Stimulated activated naive CD4-positive, alpha-beta T cell (primary cell): ENCODE data around the gene CYP4F22.
A peak's percentile ranks its signal among the peaks of the same experiment; 100 is the strongest.

ENCODE experiments used
- DNase-seq, 6 experiments: peaks; one replicate each; lab custom pipeline; 2025; lab: John Stamatoyannopoulos, UW

CYP4F22 gene

GRCh38 chr19:15534957-15535864, 26.9 kb downstream of the CYP4F22 start:
- no peak for DNase-seq

- DNase-seq = no peak
Measured at GRCh38 chr19:15536350-15536749, 28.0 kb downstream of the CYP4F22 start.

DNA sequence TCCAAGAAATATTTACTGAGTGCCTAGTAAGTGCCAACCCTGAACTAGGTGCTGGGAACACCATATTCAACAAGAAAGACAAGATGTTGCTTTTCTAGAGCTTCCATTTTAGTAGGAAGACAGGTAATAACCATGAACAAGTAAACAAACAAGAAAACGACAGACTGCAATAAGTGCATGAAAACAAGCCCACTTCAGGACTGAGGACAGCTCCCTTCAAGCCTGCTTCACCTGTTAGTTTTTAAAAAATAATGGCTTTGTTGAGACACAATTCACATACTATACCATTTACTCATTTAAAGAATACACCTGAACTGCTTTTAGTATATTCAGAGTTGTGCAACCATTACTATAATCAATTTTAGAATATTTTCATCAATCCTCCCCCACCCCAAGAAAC, 30.4 kb downstream of the CYP4F22 start:
- DNase-seq = peak in 1 of 6 experiments; percentile 4

- no peak for DNase-seq
Measured at GRCh38 chr19:15539638-15540037, 31.3 kb downstream of the CYP4F22 start.

- DNase-seq = no peak
Measured at GRCh38 chr19:15540435-15540834, 32.1 kb downstream of the CYP4F22 start.

GRCh38 chr19:15544283-15544682, 36.0 kb downstream of the CYP4F22 start:
- DNase-seq = no peak

DNA sequence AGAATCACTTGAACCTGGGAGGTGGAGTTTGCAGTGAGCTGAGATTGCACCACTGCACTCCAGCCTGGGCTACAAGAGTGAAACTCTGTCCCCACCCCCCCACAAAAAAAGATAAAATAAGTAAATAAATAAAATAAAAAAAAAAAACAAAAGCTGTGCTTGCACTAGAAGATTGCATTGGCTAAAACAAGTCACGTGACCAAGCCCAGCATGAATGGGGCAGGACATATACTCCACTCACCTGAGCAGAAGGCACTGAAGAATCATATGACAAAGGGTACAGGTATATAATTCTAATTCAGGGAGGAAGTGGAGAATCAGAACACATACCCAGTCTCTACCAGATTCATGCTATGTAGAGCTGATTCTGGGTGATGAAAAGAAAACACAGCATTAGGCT, 36.6 kb downstream of the CYP4F22 start:
- no peak for DNase-seq

DNA sequence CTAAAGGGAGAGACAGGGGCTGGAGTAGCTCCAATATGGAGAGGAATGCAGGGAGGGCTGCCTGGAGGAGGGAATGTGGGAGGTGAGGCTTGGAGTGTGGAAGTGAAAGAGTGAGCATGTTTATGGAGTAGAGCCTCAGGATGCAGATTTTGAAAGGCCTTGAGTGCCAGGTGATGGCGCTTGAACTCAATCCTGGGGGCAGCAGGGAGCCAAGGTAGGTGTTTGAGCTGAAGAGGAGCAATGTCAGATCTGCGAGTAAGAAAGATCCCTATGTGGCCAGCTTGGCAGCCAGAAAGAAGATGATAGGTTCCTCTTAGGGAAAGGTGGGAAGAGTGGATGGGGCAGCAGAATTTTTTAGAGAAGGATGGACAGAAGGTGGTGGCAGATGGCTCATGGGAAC, 40.3 kb downstream of the CYP4F22 start:
- no peak for DNase-seq

DNA sequence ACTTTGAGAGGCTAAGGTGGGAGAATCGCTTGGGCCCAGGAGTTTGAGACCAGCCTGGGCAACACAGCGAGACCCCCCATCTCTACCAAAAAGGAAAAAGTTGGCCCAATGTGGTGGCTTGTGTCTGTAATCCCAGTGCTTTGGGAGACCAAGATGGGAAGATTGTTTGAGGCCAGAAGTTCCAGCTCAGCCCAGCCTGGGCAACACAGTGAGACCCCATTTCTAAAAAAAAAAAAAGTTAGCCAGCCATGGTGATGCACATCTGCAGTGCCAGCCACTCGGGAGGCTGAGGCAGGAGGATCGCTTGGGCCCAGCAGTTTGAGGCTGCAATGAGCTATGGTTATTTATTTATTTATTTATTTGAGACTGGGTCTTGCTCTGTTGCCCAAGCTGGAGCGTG, 41.3 kb downstream of the CYP4F22 start:
- no peak for DNase-seq

- no peak for DNase-seq
Measured at GRCh38 chr19:15550273-15550672, 41.9 kb downstream of the CYP4F22 start.

DNA sequence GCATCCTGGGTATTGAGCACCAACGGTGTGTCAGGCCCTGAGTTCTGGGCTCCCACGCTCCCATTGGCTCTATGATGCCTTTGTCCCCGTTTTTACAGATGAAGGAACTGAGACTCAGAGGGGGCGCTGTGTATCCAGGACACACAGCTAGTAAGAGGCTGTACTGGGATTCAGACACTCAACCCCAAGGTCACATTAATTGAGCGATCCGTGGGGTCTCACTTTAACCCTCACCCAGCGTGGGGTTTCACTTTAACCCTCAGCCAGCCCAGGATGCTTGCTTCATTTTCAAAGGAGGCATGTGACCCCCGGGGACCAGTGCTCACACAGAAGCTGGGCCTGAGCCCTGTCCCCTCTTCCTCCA, 42.6 kb downstream of the CYP4F22 start:
- DNase-seq = no peak

DNA sequence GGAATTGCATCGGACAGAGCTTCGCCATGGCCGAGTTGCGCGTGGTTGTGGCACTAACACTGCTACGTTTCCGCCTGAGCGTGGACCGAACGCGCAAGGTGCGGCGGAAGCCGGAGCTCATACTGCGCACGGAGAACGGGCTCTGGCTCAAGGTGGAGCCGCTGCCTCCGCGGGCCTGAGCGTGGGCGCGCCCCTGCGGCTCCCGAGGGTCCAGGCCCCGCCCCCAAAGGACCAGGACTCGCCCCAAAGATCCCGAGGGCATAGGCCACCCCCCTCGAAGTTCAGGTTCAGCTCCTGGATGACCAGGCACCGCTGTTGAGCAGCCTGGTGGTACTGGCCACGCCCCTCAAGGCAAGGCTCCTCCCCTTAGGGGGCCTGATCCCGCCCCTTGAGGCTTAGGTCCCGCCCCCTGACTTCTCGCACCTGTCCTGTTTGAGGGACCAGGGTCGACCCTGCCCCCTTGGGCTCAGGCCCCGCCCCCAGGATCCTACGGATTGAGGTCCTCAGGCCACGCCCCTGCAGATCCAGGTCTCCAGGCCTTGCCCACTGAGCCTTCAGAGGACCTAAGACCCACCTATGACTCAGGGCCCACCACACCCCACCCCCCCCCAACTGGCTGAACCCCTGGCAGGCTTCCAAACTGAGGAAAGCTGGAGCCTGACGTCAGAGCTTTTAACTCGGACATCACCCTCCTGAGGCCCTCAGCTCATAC, 43.1 kb downstream of the CYP4F22 start:
- DNase-seq = peak; percentile 54 to 92 (median 75)

DNA sequence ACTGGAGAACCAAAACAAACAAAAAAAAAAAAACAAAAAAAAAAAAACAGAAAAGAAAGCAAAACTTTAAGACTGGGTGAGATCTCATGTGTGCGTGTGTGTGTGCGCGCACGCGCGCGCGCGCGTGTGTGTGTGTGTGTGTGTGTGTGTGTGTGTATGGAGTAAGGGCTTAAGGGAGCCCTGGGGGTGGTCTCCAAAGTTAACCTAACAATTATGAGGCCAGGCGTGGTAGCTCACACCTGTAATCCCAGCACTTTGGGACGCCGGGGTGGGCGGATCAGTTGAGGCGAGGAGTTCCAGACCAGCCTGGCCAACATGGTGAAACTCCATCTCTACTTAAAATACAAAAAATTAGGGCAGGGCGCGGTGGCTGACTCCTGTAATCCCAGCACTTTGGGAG, 46.7 kb downstream of the CYP4F22 start:
- peak in 1 of 6 experiments; percentile 20 for DNase-seq

DNA sequence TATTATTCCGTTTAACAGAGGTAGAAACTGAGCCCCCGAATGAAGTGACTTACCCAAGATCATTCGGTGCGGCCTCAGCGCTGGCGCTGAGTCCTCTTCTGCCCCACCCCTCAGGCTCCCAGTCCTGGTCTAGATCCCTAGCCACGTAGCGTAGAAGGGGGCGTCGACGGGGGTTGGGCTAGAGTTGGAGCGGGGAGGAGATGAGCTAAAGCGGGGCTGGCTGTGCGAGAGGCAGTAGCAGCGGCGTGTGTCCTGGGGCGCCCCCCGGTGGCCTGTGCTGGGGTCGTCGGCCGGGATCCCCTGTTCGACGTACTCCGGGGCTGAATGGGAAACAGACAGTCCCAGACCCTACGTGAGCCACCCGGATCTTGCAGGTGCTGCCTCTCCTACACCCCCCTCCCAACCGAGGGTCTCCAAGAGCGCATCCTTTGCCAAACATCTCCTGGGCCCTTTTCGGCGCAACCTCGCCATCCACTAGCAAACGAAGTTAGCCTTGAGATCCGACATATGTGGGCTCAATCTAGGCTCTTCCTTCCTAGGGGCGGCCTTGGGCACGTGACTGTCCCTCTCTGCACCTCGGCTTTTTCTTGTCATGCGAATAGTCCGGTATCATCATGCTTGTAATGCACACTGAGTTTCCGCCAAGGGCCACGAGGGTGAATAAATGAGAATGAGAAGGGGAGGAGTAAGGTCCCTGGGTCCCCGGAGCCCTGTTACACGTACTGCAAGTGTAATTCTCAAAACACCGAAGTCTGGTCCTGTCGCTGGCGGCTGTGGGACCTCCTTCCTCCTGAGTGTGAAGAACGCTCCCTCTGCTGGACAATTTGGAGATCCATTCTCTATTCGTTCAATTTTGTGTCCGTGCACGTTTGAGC, 47.7 kb downstream of the CYP4F22 start:
- DNase-seq = peak; percentile 88 to 97 (median 94)

- DNase-seq = no peak
Measured at GRCh38 chr19:15556634-15557181, 48.4 kb downstream of the CYP4F22 start.

- DNase-seq = no peak
Measured at GRCh38 chr19:15557223-15557622, 48.9 kb downstream of the CYP4F22 start.

GRCh38 chr19:15562145-15562544, 53.8 kb downstream of the CYP4F22 start:
- no peak for DNase-seq

DNA sequence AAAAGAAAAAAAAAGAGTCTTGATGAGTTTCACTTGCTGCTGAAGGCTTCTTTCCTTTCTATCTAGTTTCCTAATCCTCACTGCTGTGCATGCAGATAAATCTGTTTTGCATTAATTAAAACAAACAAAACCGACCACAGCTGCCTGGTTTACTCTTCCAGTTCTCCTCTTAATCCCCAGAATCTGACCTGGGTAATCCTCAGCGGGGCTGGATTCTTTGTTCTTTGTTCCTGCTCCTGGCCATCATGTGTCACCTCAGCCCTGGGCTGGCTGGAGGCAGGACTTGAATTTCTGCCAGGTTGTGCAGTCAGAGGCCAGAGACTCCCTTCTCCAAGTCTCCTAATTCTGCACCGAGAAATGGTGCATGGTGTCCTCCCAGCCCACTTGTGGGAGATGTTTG, 54.5 kb downstream of the CYP4F22 start:
- no peak for DNase-seq

DNA sequence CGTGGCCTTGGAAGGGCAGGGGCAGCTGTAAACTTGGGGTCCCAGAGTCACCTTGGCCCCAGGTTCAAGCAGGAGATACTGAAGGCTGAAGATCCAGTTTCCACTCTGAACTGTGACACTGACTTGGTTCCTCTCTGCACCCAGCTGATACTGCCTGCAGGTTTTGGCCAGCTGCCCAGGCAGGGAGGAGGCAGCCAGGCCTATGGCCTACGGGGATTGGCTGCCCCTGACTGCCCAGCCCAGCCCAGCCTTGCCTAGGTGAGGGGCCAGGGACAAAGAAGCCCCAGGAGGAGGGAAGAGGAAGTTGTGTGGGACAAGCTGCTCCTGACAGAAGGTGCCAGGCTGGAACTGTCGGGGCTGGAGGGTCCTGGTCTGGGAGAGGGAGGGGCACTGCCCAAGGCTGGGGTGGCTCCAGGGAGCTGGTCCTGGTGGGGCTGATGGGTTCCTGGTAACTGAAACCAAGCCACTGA, 55.0 kb downstream of the CYP4F22 start:
- DNase-seq = no peak

DNA sequence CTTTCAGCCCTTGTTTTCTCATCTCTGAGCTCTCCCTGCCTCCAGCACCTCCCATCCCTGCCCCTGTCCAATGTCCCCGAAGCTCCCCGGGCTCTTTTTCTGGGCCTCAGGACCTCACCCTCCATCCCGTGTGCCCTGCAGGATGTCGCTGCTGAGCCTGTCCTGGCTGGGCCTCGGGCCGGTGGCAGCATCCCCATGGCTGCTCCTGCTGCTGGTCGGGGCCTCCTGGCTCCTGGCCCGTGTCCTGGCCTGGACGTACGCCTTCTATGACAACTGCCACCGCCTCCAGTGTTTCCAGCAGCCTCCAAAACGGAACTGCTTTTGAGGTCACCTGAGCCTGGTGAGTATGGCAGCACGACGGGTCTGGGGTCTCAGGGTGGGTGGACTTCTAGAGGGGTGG, 55.6 kb downstream of the CYP4F22 start:
- no peak for DNase-seq

- DNase-seq = no peak
Measured at GRCh38 chr19:15564534-15565168, 56.3 kb downstream of the CYP4F22 start.
